Measurements from ENCODE around the gene CTNS.

DNA sequence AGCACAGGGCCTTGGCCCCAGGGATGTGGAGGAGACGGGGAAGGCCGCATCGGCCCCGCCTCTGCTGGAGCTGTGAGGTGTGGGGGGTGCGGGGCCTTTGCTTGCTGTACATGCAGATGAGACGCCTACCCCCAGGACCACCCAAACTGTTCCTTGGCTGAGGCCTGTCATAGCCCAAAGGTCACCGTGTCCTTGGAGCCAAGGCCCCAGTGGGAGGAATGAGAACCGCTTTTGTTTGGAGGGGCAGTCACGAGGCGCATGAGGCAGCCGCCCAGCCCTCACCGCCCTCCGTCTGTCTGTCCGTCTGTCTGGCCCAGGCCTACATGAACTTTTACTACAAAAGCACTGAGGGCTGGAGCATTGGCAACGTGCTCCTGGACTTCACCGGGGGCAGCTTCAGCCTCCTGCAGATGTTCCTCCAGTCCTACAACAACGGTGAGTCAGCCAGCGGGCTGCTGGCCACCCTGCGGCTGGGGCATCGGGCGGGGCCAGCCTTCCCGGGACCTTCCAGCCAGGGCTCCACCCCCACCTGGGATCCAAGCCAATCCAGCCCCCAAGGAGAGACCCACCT lies 23.1 kb downstream of the CTNS start:
- TF ChIP-seq, protein P1, sequence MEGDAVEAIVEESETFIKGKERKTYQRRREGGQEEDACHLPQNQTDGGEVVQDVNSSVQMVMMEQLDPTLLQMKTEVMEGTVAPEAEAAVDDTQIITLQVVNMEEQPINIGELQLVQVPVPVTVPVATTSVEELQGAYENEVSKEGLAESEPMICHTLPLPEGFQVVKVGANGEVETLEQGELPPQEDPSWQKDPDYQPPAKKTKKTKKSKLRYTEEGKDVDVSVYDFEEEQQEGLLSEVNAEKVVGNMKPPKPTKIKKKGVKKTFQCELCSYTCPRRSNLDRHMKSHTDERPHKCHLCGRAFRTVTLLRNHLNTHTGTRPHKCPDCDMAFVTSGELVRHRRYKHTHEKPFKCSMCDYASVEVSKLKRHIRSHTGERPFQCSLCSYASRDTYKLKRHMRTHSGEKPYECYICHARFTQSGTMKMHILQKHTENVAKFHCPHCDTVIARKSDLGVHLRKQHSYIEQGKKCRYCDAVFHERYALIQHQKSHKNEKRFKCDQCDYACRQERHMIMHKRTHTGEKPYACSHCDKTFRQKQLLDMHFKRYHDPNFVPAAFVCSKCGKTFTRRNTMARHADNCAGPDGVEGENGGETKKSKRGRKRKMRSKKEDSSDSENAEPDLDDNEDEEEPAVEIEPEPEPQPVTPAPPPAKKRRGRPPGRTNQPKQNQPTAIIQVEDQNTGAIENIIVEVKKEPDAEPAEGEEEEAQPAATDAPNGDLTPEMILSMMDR (IDR thresholded peaks at IDR 0.05 in 2 of 3, conservative IDR thresholded peaks at IDR 0.05 in 1 of 3; ENCODE audit: borderline replicate concordance in 1 of 3, insufficient read depth in 1 of 3, low read depth in 2 of 3, low read length in 2 of 3): peak in 1 of 3 experiments; percentile 11; a peak in 1 of 6 replicates
- no peak for TF ChIP-seq RAD21 (IDR thresholded peaks at IDR 0.05; ENCODE audit: low read depth)
- TF ChIP-seq CBX3 (IDR thresholded peaks at IDR 0.05; ENCODE audit: low read depth): no peak
- TF ChIP-seq CEBPB (IDR thresholded peaks at IDR 0.05; ENCODE audit: low read depth): no peak
- no peak for TF ChIP-seq ELF1 (IDR thresholded peaks at IDR 0.05; ENCODE audit: borderline replicate concordance, low read depth)
- TF ChIP-seq ZNF274 (IDR thresholded peaks at IDR 0.05; ENCODE audit: low read depth, low read length): no peak
- TF ChIP-seq POLR2AphosphoS5 (IDR thresholded peaks at IDR 0.05; ENCODE audit: low read depth, low read length): peak; percentile 53
- TF ChIP-seq, protein P2, sequence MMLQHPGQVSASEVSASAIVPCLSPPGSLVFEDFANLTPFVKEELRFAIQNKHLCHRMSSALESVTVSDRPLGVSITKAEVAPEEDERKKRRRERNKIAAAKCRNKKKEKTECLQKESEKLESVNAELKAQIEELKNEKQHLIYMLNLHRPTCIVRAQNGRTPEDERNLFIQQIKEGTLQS (IDR thresholded peaks at IDR 0.05): no peak
- TF ChIP-seq, protein P3, sequence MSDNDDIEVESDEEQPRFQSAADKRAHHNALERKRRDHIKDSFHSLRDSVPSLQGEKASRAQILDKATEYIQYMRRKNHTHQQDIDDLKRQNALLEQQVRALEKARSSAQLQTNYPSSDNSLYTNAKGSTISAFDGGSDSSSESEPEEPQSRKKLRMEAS (IDR thresholded peaks at IDR 0.05): no peak
- TF ChIP-seq SP1 (IDR thresholded peaks at IDR 0.05; ENCODE audit: low read depth): peak; percentile 41
- TF ChIP-seq REST (IDR thresholded peaks at IDR 0.05; ENCODE audit: low read depth): no peak
- TF ChIP-seq YY1 (IDR thresholded peaks at IDR 0.05; ENCODE audit: extremely low read depth, insufficient replicate concordance, low read depth, low read length): no peak
- no peak for TF ChIP-seq POLR2A (IDR thresholded peaks at IDR 0.05; ENCODE audit: borderline replicate concordance, extremely low read depth, insufficient read depth, insufficient read length)
- no peak for TF ChIP-seq EGR1 (IDR thresholded peaks at IDR 0.05; ENCODE audit: low read depth)

All from HCT116 (cell line).